Adipocyte (in vitro differentiated cells): ENCODE measurements around the gene PDIA4.

ENCODE experiments used
- DNase-seq: peaks from one replicate; pipeline ENCODE4 v3.0.0-alpha.2; 2015; ENCODE audit warnings: low read depth
- H3K27me3 ChIP-seq: replicated peaks from 2 replicates; pipeline ENCODE4 v1.7.0; 2013; ENCODE audit warnings: mild to moderate bottlenecking, low read length, moderate library complexity; ENCODE audit not compliant: control insufficient read depth, insufficient read depth
- H3K36me3 ChIP-seq: 2 replicates; pipeline ENCODE4 v1.7.0; 2013; ENCODE audit warnings: low read length, mild to moderate bottlenecking, moderate library complexity; ENCODE audit not compliant: control insufficient read depth, insufficient read depth, severe bottlenecking
- H3K4me1 ChIP-seq: 2 replicates; pipeline ENCODE4 v1.7.0; 2013; ENCODE audit warnings: mild to moderate bottlenecking, low read length, moderate library complexity; ENCODE audit not compliant: control insufficient read depth, insufficient read depth
- H3K4me3 ChIP-seq: 2 replicates; pipeline ENCODE4 v1.7.0; 2013; ENCODE audit warnings: mild to moderate bottlenecking, low read length, moderate library complexity
- H3K9ac ChIP-seq: 2 replicates; pipeline ENCODE4 v1.7.0; 2013; ENCODE audit warnings: mild to moderate bottlenecking, low read length, moderate library complexity
- H3K9me3 ChIP-seq: 2 replicates; pipeline ENCODE4 v1.7.0; 2013; ENCODE audit warnings: mild to moderate bottlenecking, low read length, moderate library complexity; ENCODE audit not compliant: control insufficient read depth

The PDIA4 gene

DNA sequence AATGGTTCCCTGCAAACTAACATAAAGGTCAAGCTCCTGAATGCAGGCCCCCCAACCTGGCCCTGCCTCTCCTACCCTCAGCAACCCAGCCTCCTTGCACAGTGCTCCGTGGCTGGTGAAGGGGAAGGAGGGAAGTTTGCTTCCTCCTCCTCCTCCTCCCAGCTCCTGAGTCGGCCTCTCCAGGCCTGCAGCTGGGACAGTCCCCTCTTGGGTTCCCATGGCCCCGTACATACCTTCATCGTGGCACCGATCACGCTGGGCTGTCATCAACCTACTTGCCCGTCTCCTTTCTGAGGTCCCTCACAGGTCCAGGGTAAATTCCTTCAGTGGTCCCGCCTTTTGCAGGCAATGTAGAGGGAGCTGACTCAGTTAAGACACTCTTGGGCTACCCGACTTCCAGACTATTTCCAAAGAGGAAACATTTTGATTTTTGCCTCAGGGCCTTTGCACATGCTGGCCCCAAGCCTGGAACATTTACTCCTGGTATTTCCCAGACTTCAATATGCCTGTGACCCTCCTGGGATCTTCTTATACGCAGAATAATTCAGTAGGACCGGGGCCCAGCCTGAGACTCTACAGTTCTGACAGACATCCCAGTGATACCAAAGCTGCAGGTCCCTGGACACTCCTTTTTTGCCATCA lies 26.8 kb downstream of the PDIA4 start:
- no peaks in the 10 kb centered on the region for H3K9me3 ChIP-seq

GRCh38 chr7:149000961-149001360 lies 27.3 kb downstream of the PDIA4 start:
- peaks cover 30% of the 10 kb centered on the region for H3K36me3 ChIP-seq
- no peaks in the 10 kb centered on the region for H3K4me1 ChIP-seq
- H3K9ac ChIP-seq: no peak overlapping the region
- no peaks in the 10 kb centered on the region for H3K9me3 ChIP-seq
- H3K4me3 ChIP-seq: no peak overlapping the region
- no peak for DNase-seq
- H3K27me3 ChIP-seq: no peaks in the 10 kb centered on the region

More for the DNA sequence above, 26.8 kb downstream of the PDIA4 start:
- H3K36me3 ChIP-seq: peaks cover 33% of the 10 kb centered on the region
- DNase-seq: no peak
- no peaks in the 10 kb centered on the region for H3K27me3 ChIP-seq
- no peaks in the 10 kb centered on the region for H3K4me1 ChIP-seq
- no peak overlapping the region for H3K4me3 ChIP-seq
- no peak overlapping the region for H3K9ac ChIP-seq

GRCh38 chr7:148999192-148999591 lies 29.1 kb downstream of the PDIA4 start:
- peaks cover 15% of the 10 kb centered on the region for H3K36me3 ChIP-seq
- H3K9me3 ChIP-seq: no peaks in the 10 kb centered on the region
- no peaks in the 10 kb centered on the region for H3K27me3 ChIP-seq
- no peak overlapping the region for H3K4me3 ChIP-seq
- no peaks in the 10 kb centered on the region for H3K4me1 ChIP-seq
- no peak for DNase-seq
- H3K9ac ChIP-seq: no peak overlapping the region

DNA sequence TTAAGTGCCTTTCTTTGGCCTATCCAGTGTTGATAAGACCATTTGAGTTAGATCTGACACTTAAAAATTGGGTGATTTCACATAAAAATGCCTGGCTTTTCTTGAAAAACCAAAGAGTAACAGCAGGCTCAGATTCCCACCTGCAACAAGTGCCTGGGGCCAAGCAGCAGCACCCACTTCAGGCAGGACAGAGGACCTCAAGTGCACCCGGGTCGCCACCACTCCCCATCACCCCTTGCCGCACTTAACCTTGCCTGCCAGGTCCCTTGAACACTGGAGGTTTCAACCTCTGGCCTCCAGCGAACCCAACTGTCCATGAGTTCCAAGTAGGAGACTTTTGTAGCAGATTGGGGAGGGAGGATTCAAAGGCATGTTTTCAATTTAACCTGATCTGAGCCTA lies 30.8 kb downstream of the PDIA4 start:
- Histone ChIP-seq H3K9me3 (no peaks in the 10 kb centered on the region), H3K27me3 (peaks cover 3% of the 10 kb centered on the region), H3K9ac (no peak overlapping the region), H3K4me3 (no peak overlapping the region), H3K4me1 (no peaks in the 10 kb centered on the region), H3K36me3 (no peaks in the 10 kb centered on the region)
- DNase-seq: no peak

- Histone ChIP-seq H3K36me3 (no peaks in the 10 kb centered on the region), H3K4me1 (no peaks in the 10 kb centered on the region), H3K4me3 (no peak overlapping the region), H3K27me3 (peaks cover 8% of the 10 kb centered on the region), H3K9ac (no peak overlapping the region), H3K9me3 (no peaks in the 10 kb centered on the region)
- DNase-seq: no peak
These were observed 33.7 kb downstream of the PDIA4 start for GRCh38 chr7:148994576-148994975.

- DNase-seq: no peak
These were observed 35.1 kb downstream of the PDIA4 start for GRCh38 chr7:148993193-148993592.

GRCh38 chr7:148991536-148991935 lies 36.8 kb downstream of the PDIA4 start:
- Histone ChIP-seq H3K27me3 (peaks cover 8% of the 10 kb centered on the region), H3K4me3 (no peak overlapping the region), H3K4me1 (peaks cover 6% of the 10 kb centered on the region), H3K9ac (no peak overlapping the region), H3K9me3 (no peaks in the 10 kb centered on the region), H3K36me3 (no peaks in the 10 kb centered on the region)
- DNase-seq: no peak

More at GRCh38 chr7:148993193-148993592, 35.1 kb downstream of the PDIA4 start:
- Histone ChIP-seq H3K36me3 (no peaks in the 10 kb centered on the region), H3K27me3 (peaks cover 8% of the 10 kb centered on the region), H3K9ac (no peak overlapping the region), H3K9me3 (no peaks in the 10 kb centered on the region), H3K4me1 (peaks cover 1% of the 10 kb centered on the region), H3K4me3 (no peak overlapping the region)

GRCh38 chr7:148987751-148988512 lies 40.4 kb downstream of the PDIA4 start:
- H3K4me1 ChIP-seq: peaks cover 8% of the 10 kb centered on the region
- peaks cover 6% of the 10 kb centered on the region for H3K27me3 ChIP-seq
- no peak for DNase-seq
- H3K4me3 ChIP-seq: peak overlapping the region; percentile 94
- no peaks in the 10 kb centered on the region for H3K36me3 ChIP-seq
- no peaks in the 10 kb centered on the region for H3K9me3 ChIP-seq
- H3K9ac ChIP-seq: peak overlapping the region; percentile 82

DNA sequence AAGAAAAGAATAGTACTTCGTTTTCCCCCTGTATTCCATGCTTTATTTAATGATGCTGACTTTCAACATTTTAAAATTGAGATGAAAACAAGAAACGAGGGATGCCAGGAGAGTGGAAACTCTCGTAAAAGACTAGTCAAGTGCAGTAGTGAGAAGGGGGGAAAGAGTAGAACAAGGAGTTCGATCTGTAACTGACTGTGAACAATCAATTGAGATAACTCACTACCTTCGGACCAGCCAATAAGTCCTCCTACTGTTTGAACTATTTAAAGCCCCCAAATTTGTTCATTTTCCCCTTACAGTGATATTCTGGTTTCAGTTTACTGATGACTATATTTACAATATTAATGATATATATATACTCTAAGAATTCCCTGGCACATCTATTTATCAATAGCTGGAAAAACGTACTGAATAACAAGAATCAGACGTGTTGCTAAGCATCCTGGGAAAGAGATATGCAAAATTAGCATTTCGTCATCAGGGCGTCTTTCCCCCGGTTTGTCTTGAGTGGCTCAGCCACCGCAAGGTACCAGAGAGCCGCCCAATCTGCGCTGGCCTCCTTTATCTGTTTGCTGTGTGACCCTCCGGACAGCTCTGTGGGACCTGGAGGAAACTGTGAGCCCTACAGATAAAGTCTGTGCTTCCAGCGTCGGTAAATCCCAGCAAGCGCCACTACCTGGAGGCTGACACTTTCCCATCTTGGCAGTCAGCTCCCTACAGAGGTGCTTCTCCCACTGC lies 41.1 kb downstream of the PDIA4 start:
- Histone ChIP-seq H3K4me1 (peaks cover 8% of the 10 kb centered on the region), H3K9ac (peak overlapping the region; percentile 82), H3K9me3 (no peaks in the 10 kb centered on the region), H3K27me3 (peaks cover 6% of the 10 kb centered on the region), H3K36me3 (no peaks in the 10 kb centered on the region), H3K4me3 (peak overlapping the region; percentile 94)
- DNase-seq: peak; percentile 95

- H3K36me3 ChIP-seq: no peaks in the 10 kb centered on the region
- no peak for DNase-seq
- H3K9ac ChIP-seq: no peak overlapping the region
- H3K27me3 ChIP-seq: peaks cover 3% of the 10 kb centered on the region
- H3K4me1 ChIP-seq: peaks cover 8% of the 10 kb centered on the region
- H3K9me3 ChIP-seq: no peaks in the 10 kb centered on the region
- peak overlapping the region; percentile 94 for H3K4me3 ChIP-seq
These were observed 41.6 kb downstream of the PDIA4 start for GRCh38 chr7:148986742-148987009.
